ENCODE measurements around the gene ZNF626.
"Not testable (repeated sequence)": the region's sequence is repeated elsewhere in the genome, so short reads cannot be mapped to it uniquely, and the experiment has no call there.

ZNF626 gene

GRCh38 chr19:20616071-20616470 is 45.3 kb downstream of the ZNF626 start:
- no peaks in the 10 kb centered on the region for H3K36me3 ChIP-seq (ENCODE audit: control insufficient read depth, insufficient read depth, low read length)
- H3K4me1 ChIP-seq = no peaks in the 10 kb centered on the region
- no peak for TF ChIP-seq CTCF (IDR thresholded peaks at IDR 0.05)
- H3K9ac ChIP-seq = no peak overlapping the region
- no peaks in the 10 kb centered on the region for H3K79me2 ChIP-seq
- no peak overlapping the region for H2AFZ ChIP-seq
- no peak overlapping the region for H3K27ac ChIP-seq
- H3K4me3 ChIP-seq (ENCODE audit: low read depth, low read length) = no peak overlapping the region
- H3K27me3 ChIP-seq (ENCODE audit: control insufficient read depth, insufficient read depth, low read length) = no peaks in the 10 kb centered on the region
- H3K9me3 ChIP-seq (ENCODE audit: control insufficient read depth, low read length) = no peaks in the 10 kb centered on the region
- H3K4me2 ChIP-seq (ENCODE audit: low read length) = no peak overlapping the region

- H3K79me2 ChIP-seq; H3K27ac ChIP-seq; H3K4me2 ChIP-seq (ENCODE audit: low read length); H3K9me3 ChIP-seq (ENCODE audit: control insufficient read depth, low read length); H2AFZ ChIP-seq; H3K27me3 ChIP-seq (ENCODE audit: control insufficient read depth, insufficient read depth, low read length); H3K4me3 ChIP-seq (ENCODE audit: low read depth, low read length); H3K9ac ChIP-seq; H3K4me1 ChIP-seq; H3K36me3 ChIP-seq (ENCODE audit: control insufficient read depth, insufficient read depth, low read length): not testable (repeated sequence)
Measured at GRCh38 chr19:20614971-20615370, 46.4 kb downstream of the ZNF626 start.

GRCh38 chr19:20612711-20613316 is 48.6 kb downstream of the ZNF626 start:
- Histone ChIP-seq H3K4me1 (no peaks in the 10 kb centered on the region), H3K27me3 (ENCODE audit: control insufficient read depth, insufficient read depth, low read length) (no peaks in the 10 kb centered on the region), H3K9me3 (ENCODE audit: control insufficient read depth, low read length) (no peaks in the 10 kb centered on the region), H3K36me3 (ENCODE audit: control insufficient read depth, insufficient read depth, low read length) (no peaks in the 10 kb centered on the region), H3K27ac (no peak overlapping the region), H3K4me3 (ENCODE audit: low read depth, low read length) (no peak overlapping the region), H3K4me2 (ENCODE audit: low read length) (no peak overlapping the region), H3K9ac (no peak overlapping the region), H2AFZ (no peak overlapping the region), H3K79me2 (no peaks in the 10 kb centered on the region)
- TF ChIP-seq CTCF (IDR thresholded peaks at IDR 0.05) = no peak

- no peak for TF ChIP-seq CTCF (IDR thresholded peaks at IDR 0.05)
Measured at GRCh38 chr19:20611866-20612265, 49.5 kb downstream of the ZNF626 start.

GRCh38 chr19:20607943-20608342 is 53.4 kb downstream of the ZNF626 start:
- no peak for TF ChIP-seq CTCF (IDR thresholded peaks at IDR 0.05)
- Histone ChIP-seq H3K27ac (no peak overlapping the region), H2AFZ (no peak overlapping the region), H3K4me2 (ENCODE audit: low read length) (no peak overlapping the region), H3K9me3 (ENCODE audit: control insufficient read depth, low read length) (no peaks in the 10 kb centered on the region), H3K79me2 (no peaks in the 10 kb centered on the region), H3K4me3 (ENCODE audit: low read depth, low read length) (no peak overlapping the region), H3K9ac (no peak overlapping the region), H3K36me3 (ENCODE audit: control insufficient read depth, insufficient read depth, low read length) (no peaks in the 10 kb centered on the region), H3K4me1 (no peaks in the 10 kb centered on the region), H3K27me3 (ENCODE audit: control insufficient read depth, insufficient read depth, low read length) (no peaks in the 10 kb centered on the region)

More at GRCh38 chr19:20611866-20612265, 49.5 kb downstream of the ZNF626 start:
- H3K79me2 ChIP-seq = no peaks in the 10 kb centered on the region
- no peak overlapping the region for H3K4me3 ChIP-seq (ENCODE audit: low read depth, low read length)
- no peaks in the 10 kb centered on the region for H3K4me1 ChIP-seq
- no peaks in the 10 kb centered on the region for H3K9me3 ChIP-seq (ENCODE audit: control insufficient read depth, low read length)
- H2AFZ ChIP-seq = no peak overlapping the region
- H3K36me3 ChIP-seq (ENCODE audit: control insufficient read depth, insufficient read depth, low read length) = no peaks in the 10 kb centered on the region
- no peaks in the 10 kb centered on the region for H3K27me3 ChIP-seq (ENCODE audit: control insufficient read depth, insufficient read depth, low read length)
- no peak overlapping the region for H3K4me2 ChIP-seq (ENCODE audit: low read length)
- H3K27ac ChIP-seq = no peak overlapping the region
- no peak overlapping the region for H3K9ac ChIP-seq
